WTC11 (cell line): Measurements from ENCODE around the gene C15orf39.

Experiments
- ERG ChIP-seq: fragments of 250-450 bp; sonication (Bioruptor Pico); IDR thresholded peaks from 2 replicates; pipeline ENCODE4 v1.8.0; 2021; ENCODE audit warnings: mild to moderate bottlenecking
- ESRRA ChIP-seq: sonication (generic); formaldehyde crosslinking; IDR thresholded peaks from 2 replicates; pipeline ENCODE4 v1.8.1; 2022; ENCODE audit warnings: mild to moderate bottlenecking, missing genetic modification reagents, borderline replicate concordance
- FOXJ3 ChIP-seq: sonication (generic); formaldehyde crosslinking; IDR thresholded peaks from 2 replicates; pipeline ENCODE4 v1.9.0; 2021; ENCODE audit warnings: missing genetic modification reagents, mild to moderate bottlenecking, borderline replicate concordance
- JUN ChIP-seq: sonication (generic); formaldehyde crosslinking; IDR thresholded peaks from 2 replicates; pipeline ENCODE4 v1.8.0; 2023; ENCODE audit warnings: mild to moderate bottlenecking, missing genetic modification reagents
- KAT7 ChIP-seq: sonication (generic); formaldehyde crosslinking; IDR thresholded peaks from 2 replicates; pipeline ENCODE4 v1.8.1; 2023; ENCODE audit warnings: missing genetic modification reagents, mild to moderate bottlenecking, borderline replicate concordance
- NFYB ChIP-seq: sonication (generic); formaldehyde crosslinking; conservative IDR thresholded peaks from 2 replicates; pipeline ENCODE4 v1.8.0; 2022; ENCODE audit warnings: low read depth, missing genetic modification reagents
- NR2C2 ChIP-seq: sonication (generic); formaldehyde crosslinking; IDR thresholded peaks from 2 replicates; pipeline ENCODE4 v1.8.0; 2022; ENCODE audit warnings: mild to moderate bottlenecking, missing genetic modification reagents
- RELA ChIP-seq: sonication (generic); formaldehyde crosslinking; IDR thresholded peaks from 2 replicates; pipeline ENCODE4 v1.8.1; 2022; ENCODE audit warnings: missing genetic modification reagents, mild to moderate bottlenecking, borderline replicate concordance
- USF1 ChIP-seq: sonication (generic); formaldehyde crosslinking; IDR thresholded peaks from 2 replicates; pipeline ENCODE4 v1.8.0; 2022; ENCODE audit warnings: mild to moderate bottlenecking, missing genetic modification reagents
- TF ChIP-seq, protein P1 (sequence below): fragments of 200-600 bp; IDR thresholded peaks from 2 replicates; pipeline ENCODE4 v1.8.0; 2022; ENCODE audit warnings: antibody characterized with exemption
- TF ChIP-seq, protein P2 (sequence below): sonication (generic); formaldehyde crosslinking; IDR thresholded peaks from 2 replicates; pipeline ENCODE4 v1.8.0; 2022; ENCODE audit warnings: mild to moderate bottlenecking, missing genetic modification reagents
- TF ChIP-seq, protein P3 (sequence below): sonication (generic); formaldehyde crosslinking; IDR thresholded peaks from 2 replicates; pipeline ENCODE4 v1.8.1; 2022; ENCODE audit warnings: low read depth, missing genetic modification reagents, borderline replicate concordance

DNA sequence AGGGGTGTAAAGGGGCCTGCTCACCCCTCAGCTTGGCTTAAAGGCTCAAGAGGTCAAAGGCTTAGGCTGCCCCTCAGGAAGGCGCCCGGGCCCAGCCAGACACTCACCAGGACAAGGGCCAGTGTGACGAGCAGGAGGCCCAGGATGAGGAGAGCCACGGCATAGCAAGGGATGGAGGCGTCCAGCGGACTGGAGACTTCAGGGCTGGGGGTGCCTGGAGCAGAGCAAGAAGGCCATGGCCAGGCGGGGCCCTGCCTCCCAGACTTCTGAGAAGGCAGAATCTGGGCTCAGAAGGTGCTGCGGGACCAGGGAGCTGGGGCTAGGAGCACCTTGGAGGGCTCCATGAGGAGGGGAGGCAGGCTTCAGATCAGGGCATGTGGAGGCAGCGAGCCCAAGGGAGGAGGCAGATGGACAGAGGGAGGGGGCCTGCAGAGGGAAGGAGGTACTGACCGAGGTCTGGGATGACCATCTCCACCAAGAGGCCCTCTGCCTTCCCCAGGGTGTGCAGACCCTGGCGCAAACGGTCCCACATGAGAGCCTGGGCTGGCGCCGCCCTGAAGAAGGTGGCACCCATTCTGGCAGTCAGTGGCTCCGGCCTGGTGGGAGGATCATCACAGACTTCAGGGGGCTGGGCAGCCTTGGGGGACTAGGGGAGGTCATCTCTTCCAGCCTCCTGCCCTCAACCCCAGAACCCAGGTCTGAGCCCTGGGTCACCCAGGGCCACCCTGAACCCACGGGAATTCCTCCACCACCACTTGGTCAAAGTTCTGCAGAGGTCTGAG lies 24.5 kb downstream of the C15orf39 start:
- TF ChIP-seq, protein P1, sequence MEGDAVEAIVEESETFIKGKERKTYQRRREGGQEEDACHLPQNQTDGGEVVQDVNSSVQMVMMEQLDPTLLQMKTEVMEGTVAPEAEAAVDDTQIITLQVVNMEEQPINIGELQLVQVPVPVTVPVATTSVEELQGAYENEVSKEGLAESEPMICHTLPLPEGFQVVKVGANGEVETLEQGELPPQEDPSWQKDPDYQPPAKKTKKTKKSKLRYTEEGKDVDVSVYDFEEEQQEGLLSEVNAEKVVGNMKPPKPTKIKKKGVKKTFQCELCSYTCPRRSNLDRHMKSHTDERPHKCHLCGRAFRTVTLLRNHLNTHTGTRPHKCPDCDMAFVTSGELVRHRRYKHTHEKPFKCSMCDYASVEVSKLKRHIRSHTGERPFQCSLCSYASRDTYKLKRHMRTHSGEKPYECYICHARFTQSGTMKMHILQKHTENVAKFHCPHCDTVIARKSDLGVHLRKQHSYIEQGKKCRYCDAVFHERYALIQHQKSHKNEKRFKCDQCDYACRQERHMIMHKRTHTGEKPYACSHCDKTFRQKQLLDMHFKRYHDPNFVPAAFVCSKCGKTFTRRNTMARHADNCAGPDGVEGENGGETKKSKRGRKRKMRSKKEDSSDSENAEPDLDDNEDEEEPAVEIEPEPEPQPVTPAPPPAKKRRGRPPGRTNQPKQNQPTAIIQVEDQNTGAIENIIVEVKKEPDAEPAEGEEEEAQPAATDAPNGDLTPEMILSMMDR: no peak
- TF ChIP-seq KAT7 (CRISPR knock-in tag) (no peak), ERG (CRISPR knock-in tag) (no peak), NR2C2 (CRISPR knock-in tag) (no peak), JUN (CRISPR knock-in tag) (no peak), ESRRA (CRISPR knock-in tag) (no peak), USF1 (CRISPR knock-in tag) (no peak), RELA (CRISPR knock-in tag) (no peak), NFYB (no peak), FOXJ3 (no peak)
- TF ChIP-seq, protein P2, sequence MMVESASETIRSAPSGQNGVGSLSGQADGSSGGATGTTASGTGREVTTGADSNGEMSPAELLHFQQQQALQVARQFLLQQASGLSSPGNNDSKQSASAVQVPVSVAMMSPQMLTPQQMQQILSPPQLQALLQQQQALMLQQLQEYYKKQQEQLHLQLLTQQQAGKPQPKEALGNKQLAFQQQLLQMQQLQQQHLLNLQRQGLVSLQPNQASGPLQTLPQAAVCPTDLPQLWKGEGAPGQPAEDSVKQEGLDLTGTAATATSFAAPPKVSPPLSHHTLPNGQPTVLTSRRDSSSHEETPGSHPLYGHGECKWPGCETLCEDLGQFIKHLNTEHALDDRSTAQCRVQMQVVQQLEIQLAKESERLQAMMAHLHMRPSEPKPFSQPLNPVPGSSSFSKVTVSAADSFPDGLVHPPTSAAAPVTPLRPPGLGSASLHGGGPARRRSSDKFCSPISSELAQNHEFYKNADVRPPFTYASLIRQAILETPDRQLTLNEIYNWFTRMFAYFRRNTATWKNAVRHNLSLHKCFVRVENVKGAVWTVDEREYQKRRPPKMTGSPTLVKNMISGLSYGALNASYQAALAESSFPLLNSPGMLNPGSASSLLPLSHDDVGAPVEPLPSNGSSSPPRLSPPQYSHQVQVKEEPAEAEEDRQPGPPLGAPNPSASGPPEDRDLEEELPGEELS (CRISPR knock-in tag): no peak
- TF ChIP-seq, protein P3, sequence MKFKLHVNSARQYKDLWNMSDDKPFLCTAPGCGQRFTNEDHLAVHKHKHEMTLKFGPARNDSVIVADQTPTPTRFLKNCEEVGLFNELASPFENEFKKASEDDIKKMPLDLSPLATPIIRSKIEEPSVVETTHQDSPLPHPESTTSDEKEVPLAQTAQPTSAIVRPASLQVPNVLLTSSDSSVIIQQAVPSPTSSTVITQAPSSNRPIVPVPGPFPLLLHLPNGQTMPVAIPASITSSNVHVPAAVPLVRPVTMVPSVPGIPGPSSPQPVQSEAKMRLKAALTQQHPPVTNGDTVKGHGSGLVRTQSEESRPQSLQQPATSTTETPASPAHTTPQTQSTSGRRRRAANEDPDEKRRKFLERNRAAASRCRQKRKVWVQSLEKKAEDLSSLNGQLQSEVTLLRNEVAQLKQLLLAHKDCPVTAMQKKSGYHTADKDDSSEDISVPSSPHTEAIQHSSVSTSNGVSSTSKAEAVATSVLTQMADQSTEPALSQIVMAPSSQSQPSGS: no peak
